ENCODE data around the gene ABL1. TPM values are rescaled to one million over a fixed set of nuclear protein-coding genes. Genes with fewer than 3 reads are reported as not detected.

Gene ABL1
- 40.4 to 54.3 TPM (median 49.3 TPM) in 5 replicates for total RNA-seq (2022; extraction: Qiagen RNA extraction; ENCODE audit: low read depth)

GRCh38 chr9:130834371-130835336, at the start of gene ABL1:
ABL1 (plus strand) TSS chr9:130835254; CDS start chr9:130835447, 193 bp downstream.

DNA sequence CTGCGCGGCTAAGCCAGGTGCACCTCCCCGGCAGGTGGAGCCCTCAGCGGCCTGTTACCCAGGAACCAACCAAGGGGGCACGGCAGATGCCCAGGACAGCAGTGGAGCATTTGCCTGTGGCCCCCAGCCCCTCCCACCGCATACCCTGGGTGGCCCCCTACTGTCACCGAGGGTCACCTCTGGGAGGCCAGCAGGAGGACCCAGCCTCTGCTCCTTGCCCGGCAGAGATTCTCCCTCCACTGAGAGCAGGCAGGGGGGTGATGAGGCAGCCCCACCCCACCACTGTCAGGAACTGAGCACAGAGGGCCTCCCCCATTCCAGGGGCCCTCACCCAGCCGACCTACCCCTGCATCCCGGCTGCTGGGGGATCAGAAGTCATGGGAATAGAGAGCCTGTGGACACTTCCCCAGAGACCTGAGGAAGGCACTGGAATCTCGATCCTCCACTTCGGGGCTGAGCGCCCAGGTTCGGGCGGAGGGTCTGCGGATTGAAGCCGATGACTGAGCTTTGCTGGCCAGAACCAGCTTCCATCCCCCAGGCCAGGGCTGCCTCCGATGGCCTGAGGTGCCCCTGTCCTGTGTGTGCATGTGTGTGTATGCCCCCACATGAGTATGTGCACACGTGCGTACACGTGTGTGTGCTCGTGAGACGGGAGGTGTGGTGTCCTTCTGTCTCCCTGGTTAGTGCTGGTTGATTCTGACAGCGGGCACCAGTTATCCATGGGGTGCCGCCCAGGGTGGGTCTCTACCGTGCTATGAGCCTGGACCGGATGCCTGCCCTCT, 61.4 kb downstream of the ABL1 start, which contains the start of gene QRFP:
Gene QRFP, minus strand, starts transcription at position 580 of the 782 bp plus-strand sequence. CDS start 2,974 bp downstream, outside the sequence.

Other genes starting within 250 kb of the ABL1 start
- 0.27 to 0.36 TPM (median 0.29 TPM) in 5 replicates for gene PRDM12, start 170.7 kb upstream of the ABL1 start, total RNA-seq (2022; extraction: Qiagen RNA extraction; ENCODE audit: low read depth)
- 56.8 to 92.6 TPM (median 57.1 TPM) in 5 replicates for gene EXOSC2, start 141.5 kb upstream of the ABL1 start, total RNA-seq (2022; extraction: Qiagen RNA extraction; ENCODE audit: low read depth)
- gene QRFP, start 61.6 kb downstream of the ABL1 start, total RNA-seq (2022; extraction: Qiagen RNA extraction; ENCODE audit: low read depth) = not detected in 5 replicates
- gene FIBCD1, start 104.0 kb downstream of the ABL1 start, total RNA-seq (2022; extraction: Qiagen RNA extraction; ENCODE audit: low read depth) = 9.2 to 14.4 TPM (median 12.4 TPM) in 5 replicates
- 1.5 to 2.6 TPM (median 2.2 TPM) in 5 replicates for gene LAMC3, start 173.9 kb downstream of the ABL1 start, total RNA-seq (2022; extraction: Qiagen RNA extraction; ENCODE audit: low read depth)

Data from A549 treated with CpdA at 1 μM for 4 hours (cell line).